ENCODE results near the gene TEX30.

- TF ChIP-seq CTCF (IDR thresholded peaks at IDR 0.05) = no peak
- TF ChIP-seq EP300 (IDR thresholded peaks at IDR 0.05) = no peak
- no peak for TF ChIP-seq POLR2A (IDR thresholded peaks at IDR 0.05)
- no peak for TF ChIP-seq POLR2AphosphoS5 (IDR thresholded peaks at IDR 0.05)
Observed at GRCh38 chr13:102817241-102817640, 43.7 kb upstream of the TEX30 start.

Measured in gastroesophageal sphincter (tissue), 3 donors.